Activated CD4-positive, alpha-beta T cell treated with anti-CD3 and anti-CD28 coated beads, Interleukin-2, amount 10 ng/mL, durations not matched to agents 7 days and 5 days (primary cell): ENCODE data around the gene RBFOX2. TPM values are rescaled to one million over a fixed set of nuclear protein-coding genes. Genes with fewer than 3 reads are reported as not detected.
"Not testable (repeated sequence)": the region's sequence is repeated elsewhere in the genome, so short reads cannot be mapped to it uniquely, and the experiment has no call there.

ENCODE experiments used
- CTCF ChIA-PET: fragments of 350-600 bp; sonication (Branson Sonifier 250); formaldehyde crosslinking; loops from one replicate; lab custom pipeline; 2021; ENCODE audit warnings: antibody characterized with exemption; lab: Charles Lee
- POLR2A ChIA-PET: fragments of 350-600 bp; sonication (Branson Sonifier 250); formaldehyde crosslinking; loops from one replicate; lab custom pipeline; 2021; ENCODE audit warnings: antibody characterized with exemption; lab: Charles Lee
- DNase-seq: peaks from one replicate; pipeline ENCODE4 v3.0.0-alpha.2; 2020
- H3K27ac Mint-ChIP-seq: one replicate; pipeline ENCODE4 v1.8.0; 2021; ENCODE audit warnings: mild to moderate bottlenecking, moderate library complexity, mixed read lengths
- H3K27me3 Mint-ChIP-seq: one replicate; pipeline ENCODE4 v1.8.0; 2021; ENCODE audit warnings: mixed read lengths
- H3K36me3 Mint-ChIP-seq: one replicate; pipeline ENCODE4 v1.8.0; 2021; ENCODE audit warnings: low read depth, mixed read lengths
- H3K4me1 Mint-ChIP-seq: one replicate; pipeline ENCODE4 v1.8.0; 2021; ENCODE audit warnings: mixed read lengths
- H3K4me3 Mint-ChIP-seq: one replicate; pipeline ENCODE4 v1.8.0; 2021; ENCODE audit warnings: mild to moderate bottlenecking, moderate library complexity, mixed read lengths
- H3K9me3 Mint-ChIP-seq: one replicate; pipeline ENCODE4 v1.8.0; 2021; ENCODE audit warnings: mixed read lengths
- total RNA-seq, 2 experiments: library from RNA; stranded (reverse); gene quantifications; one replicate each; pipeline ENCODE4 v1.2.3, GENCODE V29; 2021

Gene RBFOX2
- total RNA-seq, 2 experiments from 2014 or later = 0.77 to 0.99 TPM

DNA sequence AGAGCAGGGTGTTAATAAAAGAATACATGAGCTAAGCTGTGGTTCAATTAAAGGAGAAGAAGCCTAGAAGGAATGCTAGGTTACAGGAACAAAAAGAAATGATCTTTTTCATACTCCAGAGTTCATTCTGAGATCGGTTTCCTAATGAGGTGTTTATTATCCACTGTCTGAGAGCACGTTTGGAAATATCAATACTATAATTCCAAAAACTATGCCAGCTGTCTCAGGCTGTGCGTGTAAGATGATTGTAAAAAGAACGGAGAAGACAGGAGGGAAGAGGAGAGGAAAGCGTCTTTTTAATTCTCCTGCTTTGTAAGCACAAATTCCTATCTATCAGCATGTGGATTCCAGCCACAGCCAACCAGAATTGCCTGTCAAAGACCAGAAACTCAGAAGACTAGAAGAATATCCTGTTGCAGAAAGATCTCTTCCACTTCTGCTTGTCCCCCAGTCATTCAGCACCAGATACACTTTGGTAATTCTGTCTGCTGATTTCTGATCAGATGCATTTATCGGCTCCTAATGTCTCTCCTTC, 285.2 kb downstream of the RBFOX2 start:
- Mint-ChIP-seq H3K27ac (no peak overlapping the region), H3K4me3 (no peak overlapping the region), H3K9me3 (no peaks in the 10 kb centered on the region), H3K36me3 (no peaks in the 10 kb centered on the region), H3K4me1 (no peaks in the 10 kb centered on the region), H3K27me3 (peaks cover 2% of the 10 kb centered on the region)
- ChIA-PET POLR2A (no interaction called here), CTCF (no interaction called here)
- DNase-seq = no peak

DNA sequence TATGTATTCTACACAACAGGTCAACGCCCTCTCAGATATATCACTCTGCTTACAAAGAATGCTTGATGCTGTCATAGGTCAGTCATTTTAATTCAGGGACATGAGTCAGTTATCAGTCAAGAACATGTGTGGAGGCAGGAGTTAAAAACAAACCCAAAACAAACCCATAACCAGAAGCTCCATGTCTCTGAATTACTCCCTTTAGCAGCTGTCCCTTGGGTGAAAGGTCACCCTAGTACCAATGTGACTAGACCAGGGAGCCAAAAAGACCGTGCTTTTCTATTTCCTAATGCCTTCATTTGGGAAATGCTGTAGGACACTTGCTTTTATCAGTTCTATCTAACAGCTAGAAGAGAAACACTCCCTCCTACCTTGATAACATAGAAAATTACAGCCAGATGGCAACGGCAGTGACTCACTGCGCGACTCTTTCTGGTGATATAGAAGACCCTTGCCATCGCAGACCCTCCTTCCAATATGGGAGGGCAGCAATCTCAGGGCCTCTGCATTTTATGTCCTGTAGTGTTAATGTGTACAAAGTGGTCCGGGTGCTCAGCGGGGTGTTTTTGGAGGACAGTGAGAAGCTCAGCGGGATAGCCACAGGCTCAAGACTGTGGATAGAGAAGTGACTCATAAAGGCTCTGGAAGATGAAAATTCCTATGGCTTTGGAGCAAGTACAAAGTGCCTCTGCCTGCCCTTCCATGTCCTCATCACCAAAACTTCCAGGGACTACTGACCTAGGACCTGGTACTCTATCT, 286.1 kb downstream of the RBFOX2 start:
- ChIA-PET POLR2A (no interaction called here), CTCF (no interaction called here)
- Mint-ChIP-seq H3K9me3 (no peaks in the 10 kb centered on the region), H3K4me3 (no peak overlapping the region), H3K27me3 (peaks cover 2% of the 10 kb centered on the region), H3K36me3 (no peaks in the 10 kb centered on the region), H3K27ac (no peak overlapping the region), H3K4me1 (no peaks in the 10 kb centered on the region)
- DNase-seq = no peak

DNA sequence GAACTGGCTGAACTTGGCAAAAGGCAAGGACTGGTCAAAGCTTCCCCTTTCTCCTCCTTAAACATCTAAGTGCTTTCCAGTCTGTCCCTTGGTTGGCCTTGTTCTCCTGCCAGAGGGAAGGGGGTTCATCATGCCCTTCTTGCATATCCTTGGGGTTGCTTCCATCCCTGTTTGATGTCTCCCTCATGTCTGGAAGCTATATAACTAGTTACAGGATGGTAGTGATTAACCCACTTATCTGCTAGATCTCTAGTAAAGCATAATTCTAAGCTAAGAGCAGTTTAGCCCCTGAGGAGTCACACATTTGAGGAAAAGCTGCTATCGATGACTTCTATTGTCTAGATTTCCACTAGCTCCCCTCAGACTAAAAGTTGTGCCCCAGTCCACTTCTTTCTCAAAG, 288.0 kb downstream of the RBFOX2 start:
- H3K27ac Mint-ChIP-seq = no peak overlapping the region
- H3K27me3 Mint-ChIP-seq = peaks cover 2% of the 10 kb centered on the region
- H3K9me3 Mint-ChIP-seq = no peaks in the 10 kb centered on the region
- DNase-seq = no peak
- H3K4me1 Mint-ChIP-seq = no peaks in the 10 kb centered on the region
- ChIA-PET POLR2A (no interaction called here), CTCF (interaction anchor here (0.6 to 1.3 kb wide), 2 partner anchors 26 to 85 kb away, joined by 3 to 5 read pairs; no protein-coding TSS in a partner anchor)
- no peak overlapping the region for H3K4me3 Mint-ChIP-seq
- no peaks in the 10 kb centered on the region for H3K36me3 Mint-ChIP-seq

DNA sequence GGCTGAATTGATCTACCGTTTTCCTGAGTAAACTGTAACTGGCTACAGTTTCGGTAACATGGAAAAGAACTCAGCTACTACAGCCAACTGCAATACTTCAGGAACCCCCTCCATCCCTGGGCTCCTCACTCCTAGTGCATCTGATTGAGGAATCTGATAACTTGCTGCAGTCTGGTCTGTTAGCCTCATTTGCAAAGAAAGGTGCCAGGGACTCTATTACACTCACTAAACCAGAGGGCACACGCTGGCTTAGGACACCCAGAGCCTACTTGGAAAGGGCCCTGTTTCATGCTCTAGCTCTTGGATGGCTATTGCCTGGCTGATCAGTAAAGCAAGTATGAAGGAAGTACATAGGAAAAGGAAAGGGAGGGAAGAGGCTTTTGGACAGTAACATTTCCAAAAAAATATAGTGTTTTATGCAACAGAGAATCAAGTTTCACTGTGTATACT, 288.7 kb downstream of the RBFOX2 start:
- Mint-ChIP-seq H3K36me3 (no peaks in the 10 kb centered on the region), H3K9me3 (no peaks in the 10 kb centered on the region), H3K27me3 (peaks cover 2% of the 10 kb centered on the region), H3K4me3 (no peak overlapping the region), H3K27ac (no peak overlapping the region), H3K4me1 (no peaks in the 10 kb centered on the region)
- CTCF ChIA-PET = no interaction called here
- DNase-seq = no peak
- POLR2A ChIA-PET = no interaction called here

DNA sequence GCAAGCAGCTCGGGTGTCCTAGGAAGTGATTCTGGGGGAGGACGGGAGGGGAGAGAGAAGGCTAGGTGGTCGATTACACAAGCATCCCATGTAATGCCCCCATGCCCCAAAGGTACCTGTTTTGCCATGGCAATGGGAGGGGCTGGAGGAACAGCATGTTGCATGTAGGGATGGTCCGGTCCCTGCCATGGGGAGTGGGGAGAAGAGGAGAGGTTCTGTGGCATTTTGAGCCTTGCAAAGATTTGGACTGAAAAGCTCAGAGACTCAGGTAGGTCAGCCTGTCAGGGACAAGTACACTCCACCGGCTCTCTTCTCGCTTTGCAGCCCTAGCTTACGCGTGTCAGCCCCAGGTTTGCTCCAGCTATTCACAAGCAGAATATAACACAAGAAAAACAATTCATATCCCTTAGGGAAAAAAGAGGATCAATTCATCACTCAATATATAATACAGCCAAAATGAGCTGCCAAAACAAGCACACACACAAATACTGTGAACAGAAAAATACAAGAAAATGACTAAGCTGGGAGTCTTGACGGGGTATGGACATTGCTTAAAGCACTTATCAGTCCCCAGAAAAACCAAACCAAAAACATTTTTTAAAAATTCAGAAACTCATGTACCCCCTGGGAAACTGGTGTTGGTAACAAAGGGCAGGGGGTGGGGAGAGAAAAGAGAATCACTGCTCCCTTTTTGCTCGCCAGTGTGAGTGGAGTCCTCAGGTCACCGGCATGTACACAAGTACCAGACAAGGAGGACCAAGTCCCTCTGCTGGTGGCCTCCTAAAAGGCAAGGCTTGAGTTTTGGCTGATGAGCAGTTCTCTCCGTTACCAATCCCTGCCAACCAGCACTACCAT, 289.3 kb downstream of the RBFOX2 start:
- Mint-ChIP-seq H3K4me1 (no peaks in the 10 kb centered on the region), H3K27ac (no peak overlapping the region), H3K4me3 (no peak overlapping the region), H3K36me3 (no peaks in the 10 kb centered on the region), H3K27me3 (peaks cover 2% of the 10 kb centered on the region), H3K9me3 (no peaks in the 10 kb centered on the region)
- no peak for DNase-seq
- ChIA-PET POLR2A (no interaction called here), CTCF (interaction anchor here (0.6 kb wide), 1 partner anchor 9 kb away, joined by 3 read pairs; no protein-coding TSS in a partner anchor)

DNA sequence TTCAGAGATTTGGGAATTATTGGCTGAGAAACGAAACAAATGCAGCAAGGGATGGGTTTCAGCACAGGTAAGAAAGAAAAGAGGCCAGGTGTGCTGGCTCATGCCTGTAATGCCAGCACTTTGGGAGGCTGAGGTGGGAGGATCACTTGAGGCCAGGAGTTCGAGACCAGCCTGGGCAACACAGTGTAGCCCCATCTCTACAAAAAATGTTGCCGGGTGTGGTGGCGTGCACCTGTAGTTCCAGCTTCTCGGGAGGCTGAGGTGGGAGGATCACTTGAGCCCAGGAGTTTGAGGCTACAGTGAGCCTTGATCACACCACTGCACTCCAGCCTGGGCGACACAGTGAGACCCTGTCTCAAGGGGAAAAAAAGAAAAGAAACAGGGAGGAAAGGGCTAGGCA, 290.7 kb downstream of the RBFOX2 start:
- H3K4me3 Mint-ChIP-seq, H3K27ac Mint-ChIP-seq, H3K27me3 Mint-ChIP-seq, POLR2A ChIA-PET, CTCF ChIA-PET, H3K4me1 Mint-ChIP-seq, H3K36me3 Mint-ChIP-seq, H3K9me3 Mint-ChIP-seq, DNase-seq: not testable (repeated sequence)

DNA sequence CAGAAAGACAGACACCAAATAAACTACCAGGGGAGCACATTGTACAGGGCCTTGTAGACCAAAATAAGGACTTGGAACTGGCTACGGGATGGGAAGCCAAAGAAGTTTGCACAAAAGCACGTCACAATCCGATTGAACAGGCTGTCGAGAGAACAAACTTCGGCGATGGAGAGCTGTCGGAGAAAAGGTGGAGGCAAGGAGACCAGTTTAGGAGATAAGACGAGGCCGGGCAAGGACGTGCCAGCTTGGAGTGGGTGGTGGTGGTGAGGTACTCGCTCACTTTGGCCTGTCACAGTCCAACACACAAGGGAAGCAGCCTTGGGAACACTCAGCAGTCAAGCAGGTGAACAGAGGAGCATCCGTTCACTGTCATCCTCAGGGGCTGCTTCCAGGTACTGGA, 291.9 kb downstream of the RBFOX2 start:
- CTCF ChIA-PET = no interaction called here
- POLR2A ChIA-PET = no interaction called here
- Mint-ChIP-seq H3K9me3 (no peaks in the 10 kb centered on the region), H3K4me3 (no peak overlapping the region), H3K4me1 (no peaks in the 10 kb centered on the region), H3K36me3 (no peaks in the 10 kb centered on the region), H3K27me3 (peaks cover 2% of the 10 kb centered on the region), H3K27ac (no peak overlapping the region)
- DNase-seq = no peak

DNA sequence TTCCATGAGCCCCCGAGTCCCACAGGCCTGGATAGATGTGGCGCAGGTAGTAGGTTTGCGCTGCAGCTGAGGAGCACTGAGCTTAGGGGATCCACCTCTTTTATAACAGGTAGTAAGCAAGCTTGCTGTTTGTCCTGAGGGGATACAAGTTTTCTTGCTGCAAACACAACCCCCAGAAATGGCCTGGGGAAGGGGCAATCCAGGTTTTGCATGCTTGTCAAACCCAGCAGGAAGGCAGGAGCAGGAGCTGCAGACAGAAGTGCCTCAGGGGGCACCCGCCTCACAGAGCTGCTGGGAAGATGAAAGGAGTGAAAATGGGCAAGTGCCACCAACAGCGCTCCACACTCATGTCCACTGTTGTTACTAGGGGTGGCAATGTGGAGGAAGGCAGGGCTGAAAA, 292.5 kb downstream of the RBFOX2 start:
- Mint-ChIP-seq H3K9me3 (no peaks in the 10 kb centered on the region), H3K36me3 (no peaks in the 10 kb centered on the region), H3K4me3 (no peak overlapping the region), H3K27ac (no peak overlapping the region), H3K4me1 (no peaks in the 10 kb centered on the region), H3K27me3 (peaks cover 2% of the 10 kb centered on the region)
- CTCF ChIA-PET = interaction anchor here (0.5 kb wide), 1 partner anchor 73 kb away, joined by 5 read pairs; no protein-coding TSS in a partner anchor
- POLR2A ChIA-PET = no interaction called here
- DNase-seq = no peak

DNA sequence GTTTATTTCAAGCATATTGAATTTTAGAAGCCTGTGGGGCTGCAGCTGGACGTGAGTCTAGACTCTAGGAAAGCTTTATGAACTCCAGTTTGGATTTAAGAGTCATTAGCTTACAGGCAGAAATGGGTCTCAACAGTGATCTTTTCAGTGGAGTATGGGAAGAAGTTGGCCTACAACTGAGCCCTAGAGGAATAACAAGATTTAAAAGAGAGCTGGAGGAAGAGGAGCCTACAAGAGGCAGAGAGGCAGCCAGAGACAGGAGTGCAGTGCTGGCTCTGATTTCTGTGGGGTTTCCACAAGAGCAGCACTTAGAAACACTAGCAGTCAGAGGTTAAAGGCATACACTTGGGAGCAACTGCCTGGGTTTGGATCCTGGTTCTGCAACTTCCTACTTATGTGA, 293.1 kb downstream of the RBFOX2 start:
- DNase-seq = no peak
- H3K27me3 Mint-ChIP-seq = peaks cover under 1% of the 10 kb centered on the region
- CTCF ChIA-PET = no interaction called here

DNA sequence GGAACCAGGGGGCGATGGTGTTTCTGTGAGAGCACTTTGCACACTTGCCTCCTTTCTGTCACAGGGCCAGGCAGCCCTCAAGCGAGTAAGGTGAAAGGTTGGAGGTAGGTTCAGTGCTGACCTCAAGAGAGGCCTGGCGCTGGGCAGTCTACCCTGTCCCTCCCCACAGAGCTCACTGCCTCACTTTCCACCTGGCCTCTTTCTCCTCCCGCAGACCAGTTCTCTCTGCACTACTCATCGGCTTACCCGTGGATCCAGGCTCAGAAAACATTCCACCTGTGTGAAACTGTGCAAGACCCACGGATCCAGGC, 294.2 kb downstream of the RBFOX2 start:
- Mint-ChIP-seq H3K9me3 (no peaks in the 10 kb centered on the region), H3K36me3 (no peaks in the 10 kb centered on the region), H3K4me3 (no peak overlapping the region), H3K27ac (no peak overlapping the region), H3K27me3 (no peaks in the 10 kb centered on the region), H3K4me1 (no peaks in the 10 kb centered on the region)
- ChIA-PET CTCF (no interaction called here), POLR2A (no interaction called here)
- no peak for DNase-seq

More for the DNA sequence above, 293.1 kb downstream of the RBFOX2 start:
- no peak overlapping the region for H3K4me3 Mint-ChIP-seq
- no peaks in the 10 kb centered on the region for H3K4me1 Mint-ChIP-seq
- no peak overlapping the region for H3K27ac Mint-ChIP-seq
- POLR2A ChIA-PET = interaction anchor here (0.6 kb wide), 1 partner anchor 20 kb away, joined by 3 read pairs; no protein-coding TSS in a partner anchor
- no peaks in the 10 kb centered on the region for H3K36me3 Mint-ChIP-seq
- H3K9me3 Mint-ChIP-seq = no peaks in the 10 kb centered on the region

DNA sequence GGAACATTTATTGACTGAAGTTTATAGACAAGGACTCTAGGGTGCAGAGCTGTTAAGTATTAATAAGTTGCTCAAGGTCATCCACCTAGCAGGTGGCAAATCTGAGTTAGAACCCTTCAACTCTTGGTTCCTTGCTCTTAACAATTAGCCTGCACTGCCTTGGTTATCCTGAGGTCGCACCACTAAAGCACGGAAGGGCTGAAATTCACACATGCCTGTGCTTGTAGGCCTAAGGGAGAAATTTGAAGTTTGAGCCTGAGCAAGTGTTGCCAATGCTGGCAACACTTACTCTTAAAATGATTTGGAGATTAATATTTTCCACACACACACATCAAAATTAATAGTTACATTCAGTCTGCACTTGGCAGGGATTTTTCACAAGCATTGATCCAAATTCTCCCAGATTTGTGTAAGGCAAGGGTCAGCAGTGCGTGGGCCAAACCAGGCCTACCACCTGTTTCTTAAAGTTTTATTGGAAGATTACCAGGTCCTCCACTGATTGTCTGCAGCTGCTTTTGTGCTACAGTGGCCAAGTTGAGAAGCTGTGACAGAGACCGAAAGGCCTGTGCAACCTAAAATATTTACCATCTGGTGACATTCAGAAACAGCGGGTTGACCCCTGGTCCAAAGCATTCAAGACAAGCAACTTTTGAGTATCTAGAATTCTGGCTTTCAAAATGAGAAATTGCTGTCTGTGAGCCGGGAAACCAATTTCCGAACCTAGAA, 294.7 kb downstream of the RBFOX2 start:
- POLR2A ChIA-PET = no interaction called here
- no peaks in the 10 kb centered on the region for H3K9me3 Mint-ChIP-seq
- CTCF ChIA-PET = no interaction called here
- H3K27me3 Mint-ChIP-seq = no peaks in the 10 kb centered on the region
- DNase-seq = no peak
- no peaks in the 10 kb centered on the region for H3K4me1 Mint-ChIP-seq
- H3K4me3 Mint-ChIP-seq = no peak overlapping the region
- no peak overlapping the region for H3K27ac Mint-ChIP-seq
- H3K36me3 Mint-ChIP-seq = no peaks in the 10 kb centered on the region

DNA sequence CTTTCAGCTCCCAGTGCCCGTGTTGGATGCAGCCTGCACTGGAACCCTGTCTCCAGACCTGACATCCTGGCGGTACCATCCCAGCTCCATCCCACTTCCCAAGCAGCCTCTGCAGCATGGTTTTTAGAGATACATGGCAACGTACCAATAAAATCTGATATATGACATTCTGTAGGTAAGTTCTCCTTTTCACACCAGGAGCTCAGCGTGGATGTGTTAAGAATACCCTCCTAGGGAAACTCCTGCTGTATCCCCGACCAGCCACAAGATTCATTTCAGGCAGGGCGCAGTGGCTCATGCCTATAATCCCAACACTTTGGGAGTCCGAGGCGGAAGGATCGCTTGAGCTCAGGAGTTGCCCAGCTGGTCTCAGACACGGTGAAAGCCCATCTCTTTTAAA, 295.6 kb downstream of the RBFOX2 start:
- Mint-ChIP-seq H3K4me3 (no peak overlapping the region), H3K36me3 (no peaks in the 10 kb centered on the region), H3K27ac (no peak overlapping the region), H3K27me3 (no peaks in the 10 kb centered on the region), H3K4me1 (no peaks in the 10 kb centered on the region), H3K9me3 (no peaks in the 10 kb centered on the region)
- ChIA-PET POLR2A (no interaction called here), CTCF (interaction anchor here (0.6 kb wide), 1 partner anchor 1670 kb away, joined by 4 read pairs; no protein-coding TSS in a partner anchor)
- DNase-seq = no peak
